Measurements from ENCODE around the gene YPEL3.

- TF ChIP-seq, protein P1, sequence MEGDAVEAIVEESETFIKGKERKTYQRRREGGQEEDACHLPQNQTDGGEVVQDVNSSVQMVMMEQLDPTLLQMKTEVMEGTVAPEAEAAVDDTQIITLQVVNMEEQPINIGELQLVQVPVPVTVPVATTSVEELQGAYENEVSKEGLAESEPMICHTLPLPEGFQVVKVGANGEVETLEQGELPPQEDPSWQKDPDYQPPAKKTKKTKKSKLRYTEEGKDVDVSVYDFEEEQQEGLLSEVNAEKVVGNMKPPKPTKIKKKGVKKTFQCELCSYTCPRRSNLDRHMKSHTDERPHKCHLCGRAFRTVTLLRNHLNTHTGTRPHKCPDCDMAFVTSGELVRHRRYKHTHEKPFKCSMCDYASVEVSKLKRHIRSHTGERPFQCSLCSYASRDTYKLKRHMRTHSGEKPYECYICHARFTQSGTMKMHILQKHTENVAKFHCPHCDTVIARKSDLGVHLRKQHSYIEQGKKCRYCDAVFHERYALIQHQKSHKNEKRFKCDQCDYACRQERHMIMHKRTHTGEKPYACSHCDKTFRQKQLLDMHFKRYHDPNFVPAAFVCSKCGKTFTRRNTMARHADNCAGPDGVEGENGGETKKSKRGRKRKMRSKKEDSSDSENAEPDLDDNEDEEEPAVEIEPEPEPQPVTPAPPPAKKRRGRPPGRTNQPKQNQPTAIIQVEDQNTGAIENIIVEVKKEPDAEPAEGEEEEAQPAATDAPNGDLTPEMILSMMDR (IDR thresholded peaks at IDR 0.05) = no peak
- no peak for TF ChIP-seq POLR2A (IDR thresholded peaks at IDR 0.05)
Observed at GRCh38 chr16:30141750-30142149, 45.7 kb upstream of the YPEL3 start.

All from Peyer's patch (tissue), 4 donors.